Mucosa of rectum (tissue), 2 donors: Measurements from ENCODE around the gene ATP5MG.
A peak's percentile ranks its signal among the peaks of the same experiment; 100 is the strongest.

Experiments used
- H3K27ac ChIP-seq, 2 donors: one replicate each; pipeline ENCODE4 v1.7.0; 2013; ENCODE audit warnings: inconsistent platforms in 2 of 2, low read depth in 2 of 2, low read length in 2 of 2
- H3K27me3 ChIP-seq, 2 donors: one replicate each; pipeline ENCODE4 v1.7.0; 2013; ENCODE audit warnings: low read length in 2 of 2; ENCODE audit not compliant: control insufficient read depth in 2 of 2, insufficient read depth in 2 of 2
- H3K36me3 ChIP-seq, 2 donors: one replicate each; pipeline ENCODE4 v1.7.0; 2013; ENCODE audit warnings: low read length in 2 of 2; ENCODE audit not compliant: control insufficient read depth in 2 of 2, insufficient read depth in 2 of 2
- H3K4me1 ChIP-seq, 2 donors: one replicate each; pipeline ENCODE4 v1.7.0; 2013; ENCODE audit warnings: low read length in 2 of 2, mild to moderate bottlenecking in 1 of 2; ENCODE audit not compliant: control insufficient read depth in 2 of 2, insufficient read depth in 2 of 2
- H3K4me3 ChIP-seq, 2 donors: one replicate each; pipeline ENCODE4 v1.7.0; 2013; ENCODE audit warnings: low read length in 2 of 2
- H3K9ac ChIP-seq, 2 donors: one replicate each; pipeline ENCODE4 v1.7.0; 2013; ENCODE audit warnings: low read length in 2 of 2, low read depth in 1 of 2, mild to moderate bottlenecking in 1 of 2
- H3K9me3 ChIP-seq, 2 donors: one replicate each; pipeline ENCODE4 v1.7.0; 2013; ENCODE audit warnings: low read length in 2 of 2; ENCODE audit not compliant: control insufficient read depth in 2 of 2
- donor health status: healthy.
- donor health status: Normal muscosa, but diverticular disease.

ATP5MG gene

DNA sequence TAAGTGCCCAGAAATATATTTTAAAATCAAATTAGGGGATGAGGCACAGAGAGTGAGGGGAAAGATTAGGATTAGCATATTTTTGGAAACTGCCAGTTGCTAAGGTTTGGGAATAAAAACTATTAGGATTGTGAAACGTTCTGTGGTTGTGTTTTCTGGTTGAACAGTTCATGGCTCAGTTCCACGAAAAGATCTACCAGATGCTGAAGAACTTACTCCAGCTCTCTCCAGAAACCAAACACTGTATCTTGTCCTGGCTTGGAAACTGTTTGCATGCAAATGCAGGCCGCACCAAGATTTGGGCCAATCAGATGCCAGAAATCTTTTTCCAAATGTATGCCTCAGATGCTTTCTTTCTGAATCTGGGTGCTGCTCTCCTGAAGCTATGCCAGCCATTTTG, 26.7 kb upstream of the ATP5MG start:
- Histone ChIP-seq H3K9ac (no peak overlapping the region), H3K36me3 (peaks cover 77 to 79% of the 10 kb centered on the region in 2 donors)

DNA sequence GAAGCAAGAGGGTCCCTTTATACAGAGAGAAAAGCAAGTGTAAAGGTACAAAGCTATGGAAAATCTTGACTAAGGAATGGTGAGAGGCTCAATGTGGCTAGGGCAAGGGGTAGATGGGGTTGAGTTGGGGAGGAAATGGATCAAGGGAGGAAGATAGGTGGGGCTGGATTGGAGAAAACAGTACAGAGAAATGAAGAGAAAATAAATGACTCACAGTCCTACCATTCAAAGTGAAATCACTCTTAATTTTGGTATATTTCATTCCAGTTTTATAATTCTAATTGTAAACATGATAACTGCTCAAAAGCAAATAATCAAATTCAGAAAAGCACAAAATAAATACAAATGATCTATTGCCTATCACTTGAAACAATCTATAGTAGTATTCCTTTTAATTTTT, 25.4 kb upstream of the ATP5MG start:
- H3K9ac ChIP-seq = no peak overlapping the region
- H3K4me1 ChIP-seq = no peaks in the 10 kb centered on the region
- H3K4me3 ChIP-seq = no peak overlapping the region
- no peaks in the 10 kb centered on the region for H3K9me3 ChIP-seq
- H3K27me3 ChIP-seq = no peaks in the 10 kb centered on the region
- no peak overlapping the region for H3K27ac ChIP-seq
- H3K36me3 ChIP-seq = peaks cover 76 to 77% of the 10 kb centered on the region in 2 donors

More for the DNA sequence above, 26.7 kb upstream of the ATP5MG start:
- Histone ChIP-seq H3K4me1 (no peaks in the 10 kb centered on the region), H3K9me3 (no peaks in the 10 kb centered on the region), H3K27ac (no peak overlapping the region), H3K4me3 (no peak overlapping the region), H3K27me3 (no peaks in the 10 kb centered on the region)

DNA sequence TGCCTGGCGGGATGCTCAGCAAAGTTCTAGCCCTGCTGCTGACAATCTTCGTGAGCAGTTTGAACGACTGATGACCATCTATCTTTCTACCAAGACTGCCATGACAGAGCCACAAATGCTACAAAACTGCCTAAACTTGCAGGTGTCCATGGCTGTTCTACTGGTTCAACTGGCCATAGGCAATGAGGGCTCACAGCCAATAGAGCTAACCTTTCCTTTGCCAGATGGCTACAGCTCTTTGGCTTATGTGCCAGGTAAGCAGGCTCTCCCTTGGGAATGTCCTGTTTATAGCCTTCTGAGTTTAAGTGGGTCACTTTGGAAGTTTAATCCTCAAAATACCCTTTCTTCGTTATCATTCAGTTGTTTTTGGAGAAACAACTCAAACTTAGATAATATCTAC, 21.9 kb upstream of the ATP5MG start:
- no peaks in the 10 kb centered on the region for H3K4me1 ChIP-seq
- peaks cover 76 to 77% of the 10 kb centered on the region in 2 donors for H3K36me3 ChIP-seq
- no peaks in the 10 kb centered on the region for H3K9me3 ChIP-seq
- H3K27ac ChIP-seq = no peak overlapping the region
- no peak overlapping the region for H3K9ac ChIP-seq
- no peaks in the 10 kb centered on the region for H3K27me3 ChIP-seq
- H3K4me3 ChIP-seq = no peak overlapping the region

DNA sequence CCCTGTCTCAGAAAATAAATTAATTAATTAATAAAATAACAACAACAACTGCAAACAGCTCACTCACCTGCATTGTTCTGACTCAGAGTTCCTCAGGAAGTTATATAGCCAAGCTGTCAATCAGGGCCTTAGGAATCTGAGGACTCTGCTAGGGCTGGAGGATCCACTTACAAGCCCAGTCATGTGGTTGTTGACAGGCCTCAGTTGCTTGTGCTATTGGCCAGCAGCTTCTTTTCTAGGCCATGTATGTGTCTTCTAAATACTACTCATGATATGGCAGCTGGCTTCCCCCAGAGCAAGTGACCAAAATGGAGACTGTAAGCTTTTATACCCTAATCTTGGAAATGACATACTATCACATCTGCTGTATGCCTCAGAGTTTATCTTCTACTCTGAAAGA, 20.8 kb upstream of the ATP5MG start:
- no peaks in the 10 kb centered on the region for H3K9me3 ChIP-seq
- no peak overlapping the region for H3K27ac ChIP-seq
- H3K4me3 ChIP-seq = no peak overlapping the region
- peaks cover 80 to 81% of the 10 kb centered on the region in 2 donors for H3K36me3 ChIP-seq
- H3K4me1 ChIP-seq = no peaks in the 10 kb centered on the region
- H3K27me3 ChIP-seq = no peaks in the 10 kb centered on the region
- H3K9ac ChIP-seq = no peak overlapping the region

DNA sequence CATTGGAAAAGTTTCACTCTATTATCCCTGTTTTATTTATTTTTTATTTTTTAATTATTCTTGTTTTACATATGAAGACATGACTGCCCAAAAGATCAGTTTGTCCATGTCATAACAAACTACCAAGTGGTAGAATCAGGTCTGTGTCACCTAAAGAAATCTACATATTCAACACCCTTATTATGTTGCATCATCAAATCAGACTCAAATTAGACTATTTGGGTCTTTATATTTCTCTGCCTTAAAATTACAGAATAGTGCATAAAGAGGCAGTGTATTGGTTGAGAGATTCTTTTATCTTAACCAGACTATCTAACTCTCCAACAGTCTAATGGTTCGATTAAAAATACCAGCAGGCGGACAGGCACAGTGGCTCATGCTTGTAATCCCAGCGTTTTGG, 18.5 kb upstream of the ATP5MG start:
- Histone ChIP-seq H3K4me1 (no peaks in the 10 kb centered on the region), H3K27me3 (no peaks in the 10 kb centered on the region), H3K27ac (no peak overlapping the region), H3K9ac (no peak overlapping the region), H3K36me3 (peaks cover 89 to 93% of the 10 kb centered on the region in 2 donors), H3K4me3 (no peak overlapping the region), H3K9me3 (no peaks in the 10 kb centered on the region)

DNA sequence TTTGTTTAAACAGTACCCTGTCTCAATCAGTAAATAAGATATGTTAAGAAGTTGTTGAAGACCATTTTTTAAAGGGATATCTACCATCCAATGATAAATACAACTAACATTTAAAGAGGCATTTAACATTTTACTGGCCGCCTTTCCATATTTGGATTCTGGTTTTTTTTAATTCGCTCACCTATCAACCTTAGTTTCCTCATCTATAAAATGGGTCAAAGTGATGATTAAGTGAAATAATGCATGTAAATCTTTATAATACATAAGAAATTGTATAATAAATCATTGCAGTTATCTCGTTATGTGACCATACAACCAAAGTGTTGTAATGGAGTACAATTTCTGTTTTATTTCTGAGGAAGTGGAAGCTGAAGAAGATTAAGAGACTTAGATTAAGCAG, 17.7 kb upstream of the ATP5MG start:
- peaks cover 82 to 89% of the 10 kb centered on the region in 2 donors for H3K36me3 ChIP-seq
- H3K4me1 ChIP-seq = no peaks in the 10 kb centered on the region
- H3K4me3 ChIP-seq = no peak overlapping the region
- H3K27me3 ChIP-seq = no peaks in the 10 kb centered on the region
- no peaks in the 10 kb centered on the region for H3K9me3 ChIP-seq
- no peak overlapping the region for H3K9ac ChIP-seq
- no peak overlapping the region for H3K27ac ChIP-seq

DNA sequence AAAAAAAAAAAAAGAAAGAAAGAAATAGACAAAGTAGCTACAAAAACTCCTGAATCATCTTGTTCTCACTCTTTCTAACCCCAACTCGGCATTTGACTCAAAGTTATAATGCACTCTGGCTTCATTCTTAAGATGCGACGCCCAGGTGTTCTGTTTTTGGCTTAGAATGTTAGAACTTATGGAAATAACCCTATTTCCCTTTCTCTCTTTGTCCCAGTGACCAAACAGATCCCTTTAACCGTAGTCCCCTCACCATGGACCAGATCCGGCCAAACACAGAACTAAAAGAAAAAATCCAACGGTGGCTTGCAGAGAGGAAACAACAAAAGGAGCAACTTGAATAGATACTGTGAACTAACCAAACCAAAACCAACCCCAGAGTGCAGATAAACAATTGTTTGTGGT, 5.3 kb upstream of the ATP5MG start:
- Histone ChIP-seq H3K27ac (peak overlapping the region in 1 of 2 donors; percentile 32), H3K9ac (no peak overlapping the region), H3K36me3 (peaks cover 35 to 49% of the 10 kb centered on the region in 2 donors), H3K4me3 (no peak overlapping the region), H3K27me3 (no peaks in the 10 kb centered on the region), H3K9me3 (no peaks in the 10 kb centered on the region), H3K4me1 (no peaks in the 10 kb centered on the region)

DNA sequence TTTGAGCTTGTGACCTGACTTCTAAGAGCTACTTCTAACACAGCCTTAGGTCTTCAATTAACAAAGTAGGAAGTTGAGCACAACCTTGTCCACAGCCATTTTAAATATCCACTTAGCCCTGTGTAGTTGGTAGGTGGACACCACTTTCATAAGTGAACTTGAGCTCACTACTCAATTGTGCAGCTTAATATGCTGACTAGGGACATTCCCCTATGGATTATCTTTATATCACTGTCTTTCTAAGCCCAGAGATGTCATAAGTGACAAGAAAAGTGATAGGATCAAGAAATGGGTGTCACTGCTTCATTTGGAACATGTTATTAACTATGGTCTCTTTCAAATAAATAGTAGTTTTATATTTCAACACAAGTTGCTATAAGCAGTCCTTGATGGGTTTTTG, 4.0 kb upstream of the ATP5MG start:
- Histone ChIP-seq H3K36me3 (peaks cover 28 to 42% of the 10 kb centered on the region in 2 donors), H3K27me3 (no peaks in the 10 kb centered on the region), H3K27ac (no peak overlapping the region), H3K4me1 (peaks cover 0 to 2% of the 10 kb centered on the region in 2 donors), H3K4me3 (no peak overlapping the region), H3K9ac (no peak overlapping the region), H3K9me3 (no peaks in the 10 kb centered on the region)

DNA sequence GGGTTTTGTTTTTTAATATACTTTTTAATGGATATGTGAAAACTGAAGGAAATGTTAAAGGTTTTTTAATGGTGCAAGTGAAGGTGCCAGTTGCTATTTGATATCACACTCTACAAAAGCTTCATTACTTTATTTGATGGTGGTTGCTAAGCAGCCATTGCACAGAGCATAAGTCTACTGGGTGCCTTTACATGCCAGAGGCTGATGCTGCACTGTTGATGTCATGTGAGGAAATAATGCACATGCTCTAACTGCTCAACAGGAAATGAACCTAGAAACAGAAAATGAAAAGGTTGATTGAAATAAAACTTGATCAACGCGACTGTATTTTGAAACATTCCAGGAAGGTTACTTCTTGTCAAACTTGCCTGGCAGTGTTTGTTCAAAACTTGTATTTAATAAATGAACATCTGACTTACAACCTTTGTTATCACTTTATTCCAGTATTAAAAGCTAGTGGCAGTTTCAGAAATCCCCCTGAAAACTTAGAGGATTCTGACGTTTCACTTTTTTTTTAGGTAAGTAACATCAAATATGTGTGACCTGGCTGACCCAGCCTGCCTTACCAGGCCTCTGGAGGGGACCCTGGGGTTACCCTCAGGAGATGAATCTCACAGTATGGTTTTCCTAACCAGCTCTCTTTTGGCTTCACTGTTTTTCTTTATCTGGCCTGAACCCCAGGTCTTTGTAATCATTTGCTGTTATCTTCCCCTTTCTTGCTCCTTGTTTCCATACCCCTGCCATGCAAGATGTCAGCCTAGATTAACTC, 2.4 kb upstream of the ATP5MG start:
- peaks cover 14 to 28% of the 10 kb centered on the region in 2 donors for H3K36me3 ChIP-seq
- H3K27ac ChIP-seq = peak overlapping the region; percentile 2 to 50
- no peak overlapping the region for H3K9ac ChIP-seq
- peaks cover 5 to 9% of the 10 kb centered on the region in 2 donors for H3K4me1 ChIP-seq
- no peaks in the 10 kb centered on the region for H3K27me3 ChIP-seq
- H3K4me3 ChIP-seq = no peak overlapping the region
- no peaks in the 10 kb centered on the region for H3K9me3 ChIP-seq

DNA sequence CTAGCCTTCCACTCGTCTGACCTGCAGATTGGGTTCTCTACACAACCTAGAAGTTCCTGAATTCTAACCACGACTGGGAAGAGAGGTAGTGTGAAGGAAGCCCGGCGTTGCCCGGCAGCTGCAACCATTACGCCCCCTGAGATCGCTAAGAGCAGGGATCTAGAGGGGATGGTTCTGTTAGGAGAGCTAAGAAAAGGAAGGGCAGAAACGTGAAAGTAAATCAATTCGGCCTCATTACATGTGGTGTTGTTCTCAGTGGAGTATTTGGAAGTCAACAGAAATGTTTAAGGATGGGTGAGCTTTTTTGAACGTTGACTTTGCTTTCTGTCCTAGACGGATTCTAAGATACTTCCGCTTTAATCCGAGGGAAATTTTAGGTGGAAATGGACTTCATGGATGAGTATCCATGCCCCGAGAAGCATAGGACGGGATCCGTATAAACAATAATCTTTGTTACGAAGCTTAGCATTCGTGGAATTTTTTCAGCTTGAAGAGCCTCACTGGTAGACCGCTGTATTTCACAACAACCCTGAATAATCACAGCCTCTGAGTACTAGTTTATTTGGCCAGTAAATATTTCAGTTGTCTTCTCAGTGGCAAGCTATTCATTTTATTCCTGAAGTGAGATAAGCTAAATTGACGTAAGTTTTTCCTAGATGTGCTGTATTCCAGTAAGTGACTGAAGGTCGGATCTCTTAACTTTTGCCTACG, 629 bp downstream of the ATP5MG start:
- peak overlapping the region; percentile 84 to 86 for H3K9ac ChIP-seq
- no peaks in the 10 kb centered on the region for H3K27me3 ChIP-seq
- H3K36me3 ChIP-seq = peaks cover 10 to 17% of the 10 kb centered on the region in 2 donors
- peak overlapping the region; percentile 74 to 88 for H3K27ac ChIP-seq
- peaks cover 5 to 9% of the 10 kb centered on the region in 2 donors for H3K4me1 ChIP-seq
- H3K9me3 ChIP-seq = no peaks in the 10 kb centered on the region
- peak overlapping the region; percentile 90 to 99 for H3K4me3 ChIP-seq
